OCI-LY7 (cell line): ENCODE measurements around the gene STPG1.

Experiments used
- CTCF ChIP-seq: fragments of 200-600 bp; sonication (generic); conservative IDR thresholded peaks from 2 replicates; pipeline ENCODE4 v1.5.1; 2014; ENCODE audit warnings: mild to moderate bottlenecking, antibody characterized with exemption, low read length, moderate library complexity, mixed read lengths
- EZH2phosphoT487 ChIP-seq: fragments of 200-600 bp; sonication (generic); IDR thresholded peaks from 2 replicates; pipeline ENCODE4 v1.6.1; 2018; ENCODE audit warnings: low read depth, borderline replicate concordance, mild to moderate bottlenecking, mixed run types, antibody characterized with exemption, low read length, moderate library complexity, mixed read lengths

- TF ChIP-seq CTCF: no peak
- TF ChIP-seq EZH2phosphoT487: no peak
These were observed 27.3 kb downstream of the STPG1 start for GRCh38 chr1:24386241-24386640.
